Testis (tissue), 2 donors: Measurements from ENCODE around the gene EEF1G.

ENCODE experiments used
- POLR2A ChIP-seq: fragments of 450-650 bp; IDR thresholded peaks from one replicate; pipeline ENCODE4 v1.6.1; 2017; ENCODE audit warnings: antibody characterized with exemption, mild to moderate bottlenecking, moderate library complexity
- TF ChIP-seq, protein P1 (sequence below), 3 experiments: fragments of 450-650 bp in 2 of 3; fragments of 200-600 bp in 1 of 3; sonication (generic) in 1 of 3; IDR thresholded peaks; one replicate each; pipeline ENCODE4 v1.5.1; 2016 to 2019; ENCODE audit warnings: antibody characterized with exemption in 3 of 3, mild to moderate bottlenecking in 2 of 3, moderate library complexity in 1 of 3

DNA sequence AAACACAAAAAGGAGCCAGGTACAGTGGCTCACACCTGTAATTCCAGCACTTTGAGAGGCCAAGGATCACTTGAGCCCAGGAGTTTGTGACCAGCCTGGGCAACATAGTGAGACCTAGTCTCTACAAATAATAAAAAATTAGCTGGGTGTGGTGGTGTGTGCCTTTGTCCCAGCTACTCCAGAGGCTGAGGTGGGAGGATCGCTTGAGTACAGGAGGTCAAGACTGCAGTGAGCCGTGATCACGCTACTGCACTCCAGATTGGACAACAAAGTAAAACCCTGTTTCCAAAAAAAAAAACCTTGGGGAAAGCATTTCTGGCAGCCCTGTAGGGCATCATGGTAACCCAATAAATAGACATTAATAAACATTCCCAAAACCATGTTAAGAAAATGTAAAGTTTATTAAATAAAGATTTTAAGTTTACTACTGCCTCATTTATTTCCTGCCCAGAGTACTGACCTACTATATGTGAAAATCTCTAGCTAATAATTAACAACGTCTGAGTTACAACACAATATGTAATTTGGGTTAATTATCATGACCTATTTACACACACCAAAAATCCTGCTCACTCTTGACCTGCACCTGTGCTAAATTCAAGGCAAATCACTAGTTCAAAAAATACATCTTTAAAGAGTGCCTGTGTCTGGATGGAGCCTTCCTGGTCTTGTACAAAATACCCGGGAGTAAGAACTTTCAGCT is 8.4 kb downstream of the EEF1G start:
- TF ChIP-seq, protein P1, sequence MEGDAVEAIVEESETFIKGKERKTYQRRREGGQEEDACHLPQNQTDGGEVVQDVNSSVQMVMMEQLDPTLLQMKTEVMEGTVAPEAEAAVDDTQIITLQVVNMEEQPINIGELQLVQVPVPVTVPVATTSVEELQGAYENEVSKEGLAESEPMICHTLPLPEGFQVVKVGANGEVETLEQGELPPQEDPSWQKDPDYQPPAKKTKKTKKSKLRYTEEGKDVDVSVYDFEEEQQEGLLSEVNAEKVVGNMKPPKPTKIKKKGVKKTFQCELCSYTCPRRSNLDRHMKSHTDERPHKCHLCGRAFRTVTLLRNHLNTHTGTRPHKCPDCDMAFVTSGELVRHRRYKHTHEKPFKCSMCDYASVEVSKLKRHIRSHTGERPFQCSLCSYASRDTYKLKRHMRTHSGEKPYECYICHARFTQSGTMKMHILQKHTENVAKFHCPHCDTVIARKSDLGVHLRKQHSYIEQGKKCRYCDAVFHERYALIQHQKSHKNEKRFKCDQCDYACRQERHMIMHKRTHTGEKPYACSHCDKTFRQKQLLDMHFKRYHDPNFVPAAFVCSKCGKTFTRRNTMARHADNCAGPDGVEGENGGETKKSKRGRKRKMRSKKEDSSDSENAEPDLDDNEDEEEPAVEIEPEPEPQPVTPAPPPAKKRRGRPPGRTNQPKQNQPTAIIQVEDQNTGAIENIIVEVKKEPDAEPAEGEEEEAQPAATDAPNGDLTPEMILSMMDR (IDR thresholded peaks at IDR 0.05), result no peak
- TF ChIP-seq POLR2A, result no peak
